Activated CD4-positive, alpha-beta T cell treated with anti-CD3 and anti-CD28 coated beads for 24 hours (primary cell): Measurements from ENCODE around the gene SHC1.

Source experiments
- DNase-seq, 2 donors: peaks; one replicate each; pipeline ENCODE4 v3.0.0-alpha.2; 2020; ENCODE audit warnings: low read depth in 2 of 2

Gene SHC1

GRCh38 chr1:154957091-154957657, 13.4 kb downstream of the SHC1 start:
- no peak for DNase-seq

- DNase-seq: no peak
These were observed 14.0 kb downstream of the SHC1 start for GRCh38 chr1:154956544-154956941.

- peak; percentile 52 to 74 for DNase-seq
These were observed 14.6 kb downstream of the SHC1 start, which contains the start of gene PBXIP1 for GRCh38 chr1:154955718-154956543. PBXIP1 (minus strand) TSS chr1:154956099; CDS start chr1:154953721, 2,378 bp downstream.

GRCh38 chr1:154955039-154955717, 15.4 kb downstream of the SHC1 start:
- DNase-seq: peak in 1 of 2 donors; percentile 59

GRCh38 chr1:154954541-154954940, 16.0 kb downstream of the SHC1 start:
- no peak for DNase-seq

- DNase-seq: no peak
These were observed 16.9 kb downstream of the SHC1 start for GRCh38 chr1:154953611-154954038.

- no peak for DNase-seq
These were observed 17.9 kb downstream of the SHC1 start for GRCh38 chr1:154952664-154953063.

- peak in 1 of 2 donors; percentile 57 for DNase-seq
These were observed 18.5 kb downstream of the SHC1 start for GRCh38 chr1:154951901-154952657.

- no peak for DNase-seq
These were observed 22.5 kb downstream of the SHC1 start for GRCh38 chr1:154948079-154948478.

GRCh38 chr1:154945962-154946850, 24.3 kb downstream of the SHC1 start:
- no peak for DNase-seq

- DNase-seq: no peak
These were observed 25.2 kb downstream of the SHC1 start for GRCh38 chr1:154945160-154945961.

GRCh38 chr1:154944401-154945159, 26.0 kb downstream of the SHC1 start:
- no peak for DNase-seq

GRCh38 chr1:154943649-154944400, 26.7 kb downstream of the SHC1 start:
- no peak for DNase-seq

GRCh38 chr1:154941333-154942013, 29.1 kb downstream of the SHC1 start:
- no peak for DNase-seq

- DNase-seq: no peak
These were observed 29.8 kb downstream of the SHC1 start for GRCh38 chr1:154940651-154941194.

GRCh38 chr1:154940213-154940560, 30.4 kb downstream of the SHC1 start:
- DNase-seq: no peak

- DNase-seq: no peak
These were observed 31.7 kb downstream of the SHC1 start for GRCh38 chr1:154938604-154939399.
